HG03565 (cell line): ENCODE data around the gene GRM3.

Source experiments
- ATAC-seq: cut with Tn5 transposase; IDR thresholded peaks from one replicate; pipeline ENCODE4 v1.9.1; 2021; ENCODE audit warnings: mild to moderate bottlenecking, moderate library complexity; ENCODE audit not compliant: unreplicated experiment

The GRM3 gene

GRCh38 chr7:86784765-86785164 lies 141.1 kb downstream of the GRM3 start:
- no peak for ATAC-seq

- ATAC-seq: peak; percentile 81
Observed at GRCh38 chr7:86785641-86786040, 141.9 kb downstream of the GRM3 start.

GRCh38 chr7:86786376-86786775 lies 142.7 kb downstream of the GRM3 start:
- ATAC-seq: no peak

GRCh38 chr7:86788948-86789347 lies 145.2 kb downstream of the GRM3 start:
- ATAC-seq: peak; percentile 54

GRCh38 chr7:86790383-86790782 lies 146.7 kb downstream of the GRM3 start:
- peak; percentile 57 for ATAC-seq

GRCh38 chr7:86792260-86792659 lies 148.6 kb downstream of the GRM3 start:
- ATAC-seq: no peak

- ATAC-seq: no peak
Observed at GRCh38 chr7:86793136-86793535, 149.4 kb downstream of the GRM3 start.

- ATAC-seq: peak; percentile 45
Observed at GRCh38 chr7:86814661-86815379, 171.1 kb downstream of the GRM3 start.

GRCh38 chr7:86815556-86815955 lies 171.8 kb downstream of the GRM3 start:
- no peak for ATAC-seq

GRCh38 chr7:86818903-86819302 lies 175.2 kb downstream of the GRM3 start:
- no peak for ATAC-seq

GRCh38 chr7:86823769-86824168 lies 180.1 kb downstream of the GRM3 start:
- no peak for ATAC-seq

- ATAC-seq: no peak
Observed at GRCh38 chr7:86825264-86825663, 181.6 kb downstream of the GRM3 start.

- ATAC-seq: no peak
Observed at GRCh38 chr7:86826948-86827347, 183.2 kb downstream of the GRM3 start.

- ATAC-seq: no peak
Observed at GRCh38 chr7:86833360-86833759, 189.7 kb downstream of the GRM3 start.

GRCh38 chr7:86837235-86837634 lies 193.5 kb downstream of the GRM3 start:
- ATAC-seq: no peak

- ATAC-seq: peak; percentile 79
Observed at GRCh38 chr7:86844608-86845007, 200.9 kb downstream of the GRM3 start.

GRCh38 chr7:86846494-86847190 lies 202.9 kb downstream of the GRM3 start:
- no peak for ATAC-seq

- ATAC-seq: no peak
Observed at GRCh38 chr7:86848226-86848625, 204.5 kb downstream of the GRM3 start.

- ATAC-seq: no peak
Observed at GRCh38 chr7:86851566-86851965, 207.9 kb downstream of the GRM3 start.

- no peak for ATAC-seq
Observed at GRCh38 chr7:86863452-86863851, 219.7 kb downstream of the GRM3 start.

GRCh38 chr7:86867163-86867762 lies 223.6 kb downstream of the GRM3 start:
- ATAC-seq: no peak

GRCh38 chr7:86876146-86876545 lies 232.4 kb downstream of the GRM3 start:
- no peak for ATAC-seq
